Measurements from ENCODE around the gene RTP4. TPM values are rescaled to one million over a fixed set of nuclear protein-coding genes. Genes with fewer than 3 reads are reported as not detected.

The RTP4 gene
- total and polyA plus RNA-seq, 7 donors: 5.7 to 11.2 (median 7.8) TPM

Other genes with a start within 250 kb of the RTP4 start
- 10 to 100 TPM; 15.7 to 27.7 (median 25.1) TPM for gene RPL39L, start 228.9 kb upstream of the RTP4 start, total RNA-seq
- gene RPL39L, start 228.9 kb upstream of the RTP4 start, polyA plus RNA-seq: 10 to 100 TPM in 1 of 3 donors, 1 to 10 TPM in 2; 8.4 to 20.6 (median 8.8) TPM
- gene RTP1, start 170.9 kb upstream of the RTP4 start, total RNA-seq: not detected
- under 1 TPM in 1 of 3 donors, not detected in 2; 0.04 TPM for gene RTP1, start 170.9 kb upstream of the RTP4 start, polyA plus RNA-seq
- 100 to 1,000 TPM in 3 of 4 donors, 10 to 100 TPM in 1; 93.5 to 236 (median 153) TPM for gene MASP1, start 76.6 kb upstream of the RTP4 start, total RNA-seq
- gene MASP1, start 76.6 kb upstream of the RTP4 start, polyA plus RNA-seq: 10 to 100 TPM in 1 of 3 donors, 1 to 10 TPM in 1, under 1 TPM in 1; 0.69 to 14.2 (median 1.2) TPM

Measured in sigmoid colon (tissue), 7 donors.